ENCODE data around the gene PHEX.

Gene PHEX

DNA sequence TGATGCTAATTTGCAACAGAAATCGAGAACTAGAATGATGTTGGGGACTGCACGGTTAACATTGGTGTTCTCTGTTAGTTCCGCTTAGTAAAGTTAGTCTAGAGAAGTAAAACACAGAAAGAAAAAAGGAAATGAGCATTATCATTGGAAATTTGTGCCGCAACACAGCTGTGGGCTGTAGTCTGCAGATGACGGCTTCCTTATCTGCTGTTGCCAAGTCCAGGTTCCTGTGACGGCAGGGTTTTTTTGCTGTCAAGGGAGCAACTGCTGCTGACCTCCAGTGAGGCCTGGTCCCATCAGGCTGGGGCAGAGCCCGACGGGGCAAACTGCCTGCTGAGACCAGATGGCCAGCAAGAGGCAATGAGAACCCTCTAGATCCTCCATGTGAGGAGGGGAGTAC is 38.9 kb upstream of the PHEX start:
- no peak for ATAC-seq
- TF ChIP-seq, protein P1, sequence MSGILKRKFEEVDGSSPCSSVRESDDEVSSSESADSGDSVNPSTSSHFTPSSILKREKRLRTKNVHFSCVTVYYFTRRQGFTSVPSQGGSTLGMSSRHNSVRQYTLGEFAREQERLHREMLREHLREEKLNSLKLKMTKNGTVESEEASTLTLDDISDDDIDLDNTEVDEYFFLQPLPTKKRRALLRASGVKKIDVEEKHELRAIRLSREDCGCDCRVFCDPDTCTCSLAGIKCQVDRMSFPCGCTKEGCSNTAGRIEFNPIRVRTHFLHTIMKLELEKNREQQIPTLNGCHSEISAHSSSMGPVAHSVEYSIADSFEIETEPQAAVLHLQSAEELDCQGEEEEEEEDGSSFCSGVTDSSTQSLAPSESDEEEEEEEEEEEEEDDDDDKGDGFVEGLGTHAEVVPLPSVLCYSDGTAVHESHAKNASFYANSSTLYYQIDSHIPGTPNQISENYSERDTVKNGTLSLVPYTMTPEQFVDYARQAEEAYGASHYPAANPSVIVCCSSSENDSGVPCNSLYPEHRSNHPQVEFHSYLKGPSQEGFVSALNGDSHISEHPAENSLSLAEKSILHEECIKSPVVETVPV (CRISPR knock-in tag; IDR thresholded peaks at IDR 0.05), result no peak
- TF ChIP-seq SNAI2 (CRISPR knock-in tag; IDR thresholded peaks at IDR 0.05), result no peak

DNA sequence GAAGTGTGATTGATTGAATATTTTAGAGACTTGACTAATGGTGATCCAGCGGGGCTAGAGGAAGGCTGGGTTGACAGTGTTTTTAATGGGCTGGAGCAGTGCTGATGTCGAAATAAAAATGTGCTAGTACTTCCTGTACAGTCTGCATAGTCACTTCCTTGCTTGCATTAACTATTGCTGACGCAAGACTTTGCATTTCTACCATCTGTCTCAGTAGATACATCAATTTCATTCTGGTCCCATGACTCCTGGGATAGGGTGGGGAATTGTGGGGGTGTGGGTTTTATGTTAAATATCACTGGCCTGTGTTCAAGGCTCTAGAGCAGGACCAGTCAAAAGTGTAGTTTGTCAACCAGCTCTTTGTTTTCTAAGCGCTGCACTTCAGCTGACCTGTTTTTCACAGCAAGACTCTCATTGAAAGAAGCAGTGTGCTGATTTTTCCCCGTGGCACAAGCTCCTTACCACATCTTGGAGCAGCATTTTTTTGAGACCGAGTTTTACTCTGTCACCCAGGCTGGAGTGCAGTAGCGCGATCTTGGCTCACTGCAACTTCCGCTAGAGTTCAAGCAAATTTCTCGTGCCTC is 35.2 kb upstream of the PHEX start:
- TF ChIP-seq ZNF565 (CRISPR knock-in tag; conservative IDR thresholded peaks at IDR 0.05; ENCODE audit: low read depth) (no peak), ZFP3 (CRISPR knock-in tag; IDR thresholded peaks at IDR 0.05) (no peak), ZNF70 (CRISPR knock-in tag; IDR thresholded peaks at IDR 0.05) (no peak), RARB (CRISPR knock-in tag; IDR thresholded peaks at IDR 0.05) (no peak), ARNTL (CRISPR knock-in tag; IDR thresholded peaks at IDR 0.05; ENCODE audit: borderline replicate concordance, low read depth) (no peak), BACH2 (CRISPR knock-in tag; IDR thresholded peaks at IDR 0.05; ENCODE audit: borderline replicate concordance) (no peak)
- TF ChIP-seq, protein P2, sequence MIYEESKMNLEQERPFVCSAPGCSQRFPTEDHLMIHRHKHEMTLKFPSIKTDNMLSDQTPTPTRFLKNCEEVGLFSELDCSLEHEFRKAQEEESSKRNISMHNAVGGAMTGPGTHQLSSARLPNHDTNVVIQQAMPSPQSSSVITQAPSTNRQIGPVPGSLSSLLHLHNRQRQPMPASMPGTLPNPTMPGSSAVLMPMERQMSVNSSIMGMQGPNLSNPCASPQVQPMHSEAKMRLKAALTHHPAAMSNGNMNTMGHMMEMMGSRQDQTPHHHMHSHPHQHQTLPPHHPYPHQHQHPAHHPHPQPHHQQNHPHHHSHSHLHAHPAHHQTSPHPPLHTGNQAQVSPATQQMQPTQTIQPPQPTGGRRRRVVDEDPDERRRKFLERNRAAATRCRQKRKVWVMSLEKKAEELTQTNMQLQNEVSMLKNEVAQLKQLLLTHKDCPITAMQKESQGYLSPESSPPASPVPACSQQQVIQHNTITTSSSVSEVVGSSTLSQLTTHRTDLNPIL (CRISPR knock-in tag; IDR thresholded peaks at IDR 0.05; ENCODE audit: low read depth), result no peak
- no peak for ATAC-seq

DNA sequence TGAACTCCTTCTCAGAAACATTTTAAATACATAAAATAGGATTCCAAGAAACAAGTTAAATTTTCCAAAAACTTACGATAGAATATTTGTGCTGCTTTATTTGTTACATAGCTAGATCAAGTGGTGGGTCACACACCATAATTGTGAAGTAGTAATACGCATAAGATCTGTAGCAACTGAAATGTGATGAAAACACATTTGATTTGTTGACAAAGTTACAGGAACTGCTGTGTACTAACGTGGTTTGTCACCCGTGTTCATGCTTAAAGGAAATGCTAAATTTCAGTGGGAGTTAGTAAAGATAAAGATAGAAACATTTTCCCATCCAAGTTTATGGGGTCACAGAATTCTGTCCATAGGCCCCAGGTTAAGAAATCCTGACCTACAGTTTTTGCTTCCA is 34.1 kb upstream of the PHEX start:
- TF ChIP-seq TOX (CRISPR knock-in tag; IDR thresholded peaks at IDR 0.05; ENCODE audit: borderline replicate concordance) (no peak), ZNF70 (CRISPR knock-in tag; IDR thresholded peaks at IDR 0.05) (no peak), SNAI2 (CRISPR knock-in tag; IDR thresholded peaks at IDR 0.05) (no peak), ZNF8 (CRISPR knock-in tag; IDR thresholded peaks at IDR 0.05) (no peak), ZFP3 (CRISPR knock-in tag; IDR thresholded peaks at IDR 0.05) (no peak), ISL1 (CRISPR knock-in tag; IDR thresholded peaks at IDR 0.05) (no peak), TCF4 (CRISPR knock-in tag; IDR thresholded peaks at IDR 0.05; ENCODE audit: borderline replicate concordance) (no peak), GLIS3 (CRISPR knock-in tag; IDR thresholded peaks at IDR 0.05) (no peak), ZFP30 (CRISPR knock-in tag; IDR thresholded peaks at IDR 0.05) (no peak), RARB (CRISPR knock-in tag; IDR thresholded peaks at IDR 0.05) (no peak), ARNTL (CRISPR knock-in tag; IDR thresholded peaks at IDR 0.05; ENCODE audit: borderline replicate concordance, low read depth) (no peak), CSDC2 (CRISPR knock-in tag; IDR thresholded peaks at IDR 0.05) (no peak), BACH2 (CRISPR knock-in tag; IDR thresholded peaks at IDR 0.05; ENCODE audit: borderline replicate concordance) (no peak)
- TF ChIP-seq, protein P3, sequence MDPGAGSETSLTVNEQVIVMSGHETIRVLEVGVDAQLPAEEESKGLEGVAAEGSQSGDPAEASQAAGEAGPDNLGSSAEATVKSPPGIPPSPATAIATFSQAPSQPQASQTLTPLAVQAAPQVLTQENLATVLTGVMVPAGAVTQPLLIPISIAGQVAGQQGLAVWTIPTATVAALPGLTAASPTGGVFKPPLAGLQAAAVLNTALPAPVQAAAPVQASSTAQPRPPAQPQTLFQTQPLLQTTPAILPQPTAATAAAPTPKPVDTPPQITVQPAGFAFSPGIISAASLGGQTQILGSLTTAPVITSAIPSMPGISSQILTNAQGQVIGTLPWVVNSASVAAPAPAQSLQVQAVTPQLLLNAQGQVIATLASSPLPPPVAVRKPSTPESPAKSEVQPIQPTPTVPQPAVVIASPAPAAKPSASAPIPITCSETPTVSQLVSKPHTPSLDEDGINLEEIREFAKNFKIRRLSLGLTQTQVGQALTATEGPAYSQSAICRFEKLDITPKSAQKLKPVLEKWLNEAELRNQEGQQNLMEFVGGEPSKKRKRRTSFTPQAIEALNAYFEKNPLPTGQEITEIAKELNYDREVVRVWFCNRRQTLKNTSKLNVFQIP (CRISPR knock-in tag; IDR thresholded peaks at IDR 0.05; ENCODE audit: borderline replicate concordance, low read depth), result no peak
- TF ChIP-seq, protein P4, sequence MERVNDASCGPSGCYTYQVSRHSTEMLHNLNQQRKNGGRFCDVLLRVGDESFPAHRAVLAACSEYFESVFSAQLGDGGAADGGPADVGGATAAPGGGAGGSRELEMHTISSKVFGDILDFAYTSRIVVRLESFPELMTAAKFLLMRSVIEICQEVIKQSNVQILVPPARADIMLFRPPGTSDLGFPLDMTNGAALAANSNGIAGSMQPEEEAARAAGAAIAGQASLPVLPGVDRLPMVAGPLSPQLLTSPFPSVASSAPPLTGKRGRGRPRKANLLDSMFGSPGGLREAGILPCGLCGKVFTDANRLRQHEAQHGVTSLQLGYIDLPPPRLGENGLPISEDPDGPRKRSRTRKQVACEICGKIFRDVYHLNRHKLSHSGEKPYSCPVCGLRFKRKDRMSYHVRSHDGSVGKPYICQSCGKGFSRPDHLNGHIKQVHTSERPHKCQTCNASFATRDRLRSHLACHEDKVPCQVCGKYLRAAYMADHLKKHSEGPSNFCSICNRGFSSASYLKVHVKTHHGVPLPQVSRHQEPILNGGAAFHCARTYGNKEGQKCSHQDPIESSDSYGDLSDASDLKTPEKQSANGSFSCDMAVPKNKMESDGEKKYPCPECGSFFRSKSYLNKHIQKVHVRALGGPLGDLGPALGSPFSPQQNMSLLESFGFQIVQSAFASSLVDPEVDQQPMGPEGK (CRISPR knock-in tag; IDR thresholded peaks at IDR 0.05; ENCODE audit: borderline replicate concordance), result no peak
- TF ChIP-seq, protein P5, sequence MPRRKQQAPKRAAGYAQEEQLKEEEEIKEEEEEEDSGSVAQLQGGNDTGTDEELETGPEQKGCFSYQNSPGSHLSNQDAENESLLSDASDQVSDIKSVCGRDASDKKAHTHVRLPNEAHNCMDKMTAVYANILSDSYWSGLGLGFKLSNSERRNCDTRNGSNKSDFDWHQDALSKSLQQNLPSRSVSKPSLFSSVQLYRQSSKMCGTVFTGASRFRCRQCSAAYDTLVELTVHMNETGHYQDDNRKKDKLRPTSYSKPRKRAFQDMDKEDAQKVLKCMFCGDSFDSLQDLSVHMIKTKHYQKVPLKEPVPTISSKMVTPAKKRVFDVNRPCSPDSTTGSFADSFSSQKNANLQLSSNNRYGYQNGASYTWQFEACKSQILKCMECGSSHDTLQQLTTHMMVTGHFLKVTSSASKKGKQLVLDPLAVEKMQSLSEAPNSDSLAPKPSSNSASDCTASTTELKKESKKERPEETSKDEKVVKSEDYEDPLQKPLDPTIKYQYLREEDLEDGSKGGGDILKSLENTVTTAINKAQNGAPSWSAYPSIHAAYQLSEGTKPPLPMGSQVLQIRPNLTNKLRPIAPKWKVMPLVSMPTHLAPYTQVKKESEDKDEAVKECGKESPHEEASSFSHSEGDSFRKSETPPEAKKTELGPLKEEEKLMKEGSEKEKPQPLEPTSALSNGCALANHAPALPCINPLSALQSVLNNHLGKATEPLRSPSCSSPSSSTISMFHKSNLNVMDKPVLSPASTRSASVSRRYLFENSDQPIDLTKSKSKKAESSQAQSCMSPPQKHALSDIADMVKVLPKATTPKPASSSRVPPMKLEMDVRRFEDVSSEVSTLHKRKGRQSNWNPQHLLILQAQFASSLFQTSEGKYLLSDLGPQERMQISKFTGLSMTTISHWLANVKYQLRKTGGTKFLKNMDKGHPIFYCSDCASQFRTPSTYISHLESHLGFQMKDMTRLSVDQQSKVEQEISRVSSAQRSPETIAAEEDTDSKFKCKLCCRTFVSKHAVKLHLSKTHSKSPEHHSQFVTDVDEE (CRISPR knock-in tag; IDR thresholded peaks at IDR 0.05), result no peak
- TF ChIP-seq, protein P1 (CRISPR knock-in tag; IDR thresholded peaks at IDR 0.05), result no peak
- no peak for ATAC-seq
